Measurements from ENCODE around the gene PHACTR4.

GRCh38 chr1:28371010-28371377 lies 1.5 kb downstream of the PHACTR4 start:
- TF ChIP-seq NR1H2 (CRISPR knock-in tag; IDR thresholded peaks at IDR 0.05) (no peak), USF2 (CRISPR knock-in tag; IDR thresholded peaks at IDR 0.05) (no peak), ELF4 (CRISPR knock-in tag; IDR thresholded peaks at IDR 0.05; ENCODE audit: low read depth) (no peak), CTCF (IDR thresholded peaks at IDR 0.05) (no peak), E2F5 (CRISPR knock-in tag; IDR thresholded peaks at IDR 0.05) (no peak), JUN (CRISPR knock-in tag; IDR thresholded peaks at IDR 0.05) (no peak), ZNF281 (CRISPR knock-in tag; IDR thresholded peaks at IDR 0.05) (no peak), FOXP1 (CRISPR knock-in tag; IDR thresholded peaks at IDR 0.05; ENCODE audit: borderline replicate concordance) (no peak), SMAD4 (CRISPR knock-in tag; IDR thresholded peaks at IDR 0.05) (no peak), ATF3 (CRISPR knock-in tag; conservative IDR thresholded peaks at IDR 0.05) (no peak)
